HAP-1 (cell line): ENCODE measurements around the gene CRLF3.
"Not testable (repeated sequence)": the region's sequence is repeated elsewhere in the genome, so short reads cannot be mapped to it uniquely, and the experiment has no call there.

ENCODE experiments used
- DNase-seq, 2 experiments: peaks; one replicate each; pipeline ENCODE4 v3.0.0-alpha.2; 2016 to 2020; ENCODE audit warnings: low spot score in 2 of 2
- H3K27me3 ChIP-seq: fragments of 250-450 bp; sonication (Bioruptor Pico); 2 replicates; pipeline ENCODE4 v1.5.1; 2020; ENCODE audit warnings: low read depth, mild to moderate bottlenecking, moderate library complexity
- H3K36me3 ChIP-seq: fragments of 250-450 bp; sonication (Bioruptor Pico); replicated peaks from 2 replicates; pipeline ENCODE4 v1.5.1; 2020; ENCODE audit warnings: mild to moderate bottlenecking
- H3K4me1 ChIP-seq: fragments of 250-450 bp; sonication (Bioruptor Pico); 2 replicates; pipeline ENCODE4 v1.5.1; 2020; ENCODE audit warnings: mild to moderate bottlenecking
- H3K4me3 ChIP-seq: fragments of 250-450 bp; sonication (Bioruptor Pico); 2 replicates; pipeline ENCODE4 v1.5.1; 2020; ENCODE audit warnings: mild to moderate bottlenecking, moderate library complexity
- H3K9me3 ChIP-seq: fragments of 250-450 bp; sonication (Bioruptor Pico); 2 replicates; pipeline ENCODE4 v1.5.1; 2020; ENCODE audit warnings: mild to moderate bottlenecking, moderate library complexity
- in situ Hi-C: fragments of 300-500 bp; cut with MboI; formaldehyde crosslinking; loops from 3 replicates; pipeline ENCODE4 v1.14.3; 2020; ENCODE audit warnings: low sequenced_read_pairs, inconsistent platforms, mixed read lengths

CRLF3 gene

GRCh38 chr17:30824002-30824355 lies 513 bp downstream of the CRLF3 start:
- no peaks in the 10 kb centered on the region for H3K27me3 ChIP-seq
- H3K9me3 ChIP-seq = no peaks in the 10 kb centered on the region
- H3K4me1 ChIP-seq = peaks cover 32% of the 10 kb centered on the region
- H3K4me3 ChIP-seq = peak overlapping the region; percentile 84
- DNase-seq = peak; percentile 57
- in situ Hi-C loops = no loop called here
- H3K36me3 ChIP-seq = 0 out of 2 replicates have a peak, but pooled peaks cover 3% of the 10 kb centered on the region

- peak overlapping the region; percentile 84 for H3K4me3 ChIP-seq
- peaks cover 32% of the 10 kb centered on the region for H3K4me1 ChIP-seq
- in situ Hi-C loops = no loop called here
- no peaks in the 10 kb centered on the region for H3K27me3 ChIP-seq
- DNase-seq = no peak
- H3K9me3 ChIP-seq = no peaks in the 10 kb centered on the region
- H3K36me3 ChIP-seq = 0 out of 2 replicates have a peak, but pooled peaks cover 4% of the 10 kb centered on the region
These were observed 1.1 kb downstream of the CRLF3 start for GRCh38 chr17:30823421-30823820.

GRCh38 chr17:30822919-30823318 lies 1.6 kb downstream of the CRLF3 start:
- Histone ChIP-seq H3K4me1 (peaks cover 32% of the 10 kb centered on the region), H3K4me3 (peak overlapping the region; percentile 84)
- H3K9me3 ChIP-seq, DNase-seq, H3K36me3 ChIP-seq, in situ Hi-C loops, H3K27me3 ChIP-seq: not testable (repeated sequence)

DNA sequence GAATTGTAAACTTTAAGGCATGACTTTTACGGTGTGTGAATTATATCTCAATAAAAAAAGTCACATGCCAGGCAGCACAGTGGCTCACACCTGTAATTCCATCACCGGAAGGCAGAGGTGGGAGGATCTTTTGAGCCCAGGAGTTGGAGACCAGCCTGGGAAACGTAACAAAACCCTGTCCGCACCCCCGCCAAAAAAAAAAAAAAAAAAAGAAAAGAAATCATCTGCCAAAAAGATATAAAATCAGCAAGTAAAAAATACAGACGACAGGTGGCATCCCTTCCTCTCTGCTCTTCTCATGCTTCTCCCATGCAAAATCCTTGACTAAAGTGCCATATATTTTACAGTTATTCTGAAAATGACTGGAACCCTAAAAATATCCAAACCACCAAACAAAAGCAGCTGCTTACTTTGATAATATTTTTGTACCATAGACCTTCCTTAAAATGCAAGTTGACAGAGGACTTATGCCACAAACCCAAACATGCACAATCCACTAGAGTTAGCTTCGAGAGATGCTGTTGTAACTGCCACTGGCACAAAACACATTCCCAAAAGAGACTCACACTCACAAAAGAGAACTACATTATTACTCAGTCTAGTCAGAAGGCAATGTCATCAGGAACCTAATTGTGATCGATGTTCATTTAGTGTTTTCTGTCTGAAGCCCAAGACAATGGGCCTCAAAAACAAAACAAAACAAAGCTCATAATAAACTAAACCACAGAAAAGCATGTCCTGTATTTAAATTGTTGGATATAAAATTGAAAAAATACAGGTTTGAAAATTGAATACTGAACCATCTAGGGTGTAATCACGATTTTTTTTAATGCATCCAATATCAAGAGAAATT lies 2.4 kb downstream of the CRLF3 start:
- H3K27me3 ChIP-seq = no peaks in the 10 kb centered on the region
- 0 out of 2 replicates have a peak, but pooled peaks cover 4% of the 10 kb centered on the region for H3K36me3 ChIP-seq
- peaks cover 32% of the 10 kb centered on the region for H3K4me1 ChIP-seq
- DNase-seq = no peak
- peak overlapping the region; percentile 84; the same call in 1 of the 2 replicates for H3K4me3 ChIP-seq
- in situ Hi-C loops = no loop called here
- H3K9me3 ChIP-seq = no peaks in the 10 kb centered on the region

DNA sequence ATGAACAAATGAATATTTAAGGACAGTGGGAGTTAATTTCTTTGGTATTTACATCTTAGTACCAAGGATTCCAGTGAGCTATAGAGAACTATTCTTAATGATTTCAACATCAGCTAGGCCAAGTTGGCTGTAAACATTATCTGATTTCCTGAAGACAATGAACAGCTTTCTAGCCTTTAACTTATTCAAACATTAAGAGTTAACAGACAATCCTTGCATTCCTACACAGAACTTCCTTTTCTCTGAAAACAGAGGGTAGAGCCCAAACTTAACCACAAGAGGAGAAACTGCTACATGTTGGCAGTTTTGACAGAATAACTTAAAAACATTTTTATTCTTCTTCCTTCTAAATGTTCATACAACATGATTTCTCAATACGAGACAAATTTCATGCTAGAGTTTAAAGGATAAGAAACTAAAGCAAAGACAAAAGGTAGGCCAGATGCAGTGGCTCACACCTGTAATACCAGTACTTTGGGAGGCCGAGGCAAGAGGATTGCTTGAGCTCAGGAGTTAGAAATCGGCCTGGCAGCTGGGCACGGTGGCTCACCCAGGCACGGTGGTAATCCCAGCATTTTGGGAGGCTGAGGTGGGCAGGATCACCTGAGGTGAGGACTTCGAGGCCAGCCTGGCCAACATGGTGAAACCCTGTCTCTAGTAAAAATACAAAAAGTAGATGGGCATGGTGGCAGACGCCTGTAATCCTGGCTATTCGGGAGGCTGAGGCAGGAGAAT lies 4.4 kb downstream of the CRLF3 start:
- no peak for DNase-seq
- H3K4me1 ChIP-seq = peaks cover 29% of the 10 kb centered on the region

DNA sequence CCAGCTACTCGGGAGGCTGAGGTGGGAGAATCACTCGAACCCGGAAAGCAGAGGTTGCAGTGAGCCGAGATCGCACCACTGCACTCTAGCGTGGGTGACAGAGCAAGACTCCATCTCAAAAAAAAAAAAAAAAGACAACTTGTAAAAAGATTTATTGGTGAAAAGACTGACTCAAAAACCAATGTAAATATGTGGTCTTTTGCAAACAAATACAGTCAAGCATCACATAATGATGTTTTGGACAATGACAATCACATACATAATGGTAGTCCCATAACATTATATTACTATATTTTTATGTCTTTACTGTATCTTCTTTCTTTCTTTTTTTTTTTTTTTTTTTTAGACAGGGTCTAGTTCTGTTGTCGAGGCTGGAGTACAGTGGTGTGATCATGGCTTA lies 8.3 kb downstream of the CRLF3 start:
- no peak for DNase-seq
- Histone ChIP-seq H3K4me3 (no peak overlapping the region), H3K27me3 (no peaks in the 10 kb centered on the region), H3K36me3 (peaks cover 4% of the 10 kb centered on the region), H3K9me3 (no peaks in the 10 kb centered on the region), H3K4me1 (peaks cover 8% of the 10 kb centered on the region)
- in situ Hi-C loops = no loop called here

More for the DNA sequence above, 4.4 kb downstream of the CRLF3 start:
- Histone ChIP-seq H3K36me3 (peaks cover 4% of the 10 kb centered on the region; the same call in 1 of the 2 replicates), H3K27me3 (no peaks in the 10 kb centered on the region), H3K9me3 (no peaks in the 10 kb centered on the region), H3K4me3 (no peak overlapping the region)
- in situ Hi-C loops = no loop called here

DNA sequence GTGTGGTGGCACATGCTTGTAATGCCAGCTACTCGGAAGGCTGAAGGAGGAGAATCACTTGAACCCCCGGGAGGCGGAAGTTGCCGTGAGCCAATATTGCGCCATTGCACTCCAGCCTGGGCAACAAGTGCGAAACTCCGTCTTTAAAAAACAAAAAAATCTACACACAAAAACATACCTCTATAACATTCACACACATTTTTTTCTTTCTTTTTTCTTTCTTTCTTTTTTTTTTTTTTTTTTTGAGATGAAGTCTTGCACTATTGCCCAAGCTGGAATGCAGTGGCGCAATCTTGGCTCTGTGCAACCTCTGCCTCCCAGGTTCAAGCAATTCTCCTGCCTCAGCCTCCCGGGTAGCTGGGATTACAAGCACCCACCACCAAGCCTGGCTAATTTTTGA lies 9.6 kb downstream of the CRLF3 start:
- H3K27me3 ChIP-seq, H3K36me3 ChIP-seq, in situ Hi-C loops, H3K4me3 ChIP-seq, H3K4me1 ChIP-seq, DNase-seq, H3K9me3 ChIP-seq: not testable (repeated sequence)

GRCh38 chr17:30814236-30814635 lies 10.3 kb downstream of the CRLF3 start:
- in situ Hi-C loops, H3K9me3 ChIP-seq, DNase-seq, H3K36me3 ChIP-seq, H3K27me3 ChIP-seq, H3K4me3 ChIP-seq, H3K4me1 ChIP-seq: not testable (repeated sequence)

GRCh38 chr17:30812218-30813177 lies 12.0 kb downstream of the CRLF3 start:
- Histone ChIP-seq H3K9me3 (no peaks in the 10 kb centered on the region), H3K27me3 (no peaks in the 10 kb centered on the region), H3K36me3 (no peaks in the 10 kb centered on the region; the same call in none of the 2 replicates), H3K4me3 (no peak overlapping the region), H3K4me1 (peaks cover 6% of the 10 kb centered on the region)
- DNase-seq = no peak
- in situ Hi-C loops = no loop called here

- H3K4me1 ChIP-seq = peaks cover 23% of the 10 kb centered on the region
- no peaks in the 10 kb centered on the region; the same call in 1 of the 2 replicates for H3K36me3 ChIP-seq
- H3K9me3 ChIP-seq = no peaks in the 10 kb centered on the region
- no peak overlapping the region for H3K4me3 ChIP-seq
- in situ Hi-C loops = no loop called here
- no peak for DNase-seq
- no peaks in the 10 kb centered on the region for H3K27me3 ChIP-seq
These were observed 14.6 kb downstream of the CRLF3 start for GRCh38 chr17:30809867-30810266.

DNA sequence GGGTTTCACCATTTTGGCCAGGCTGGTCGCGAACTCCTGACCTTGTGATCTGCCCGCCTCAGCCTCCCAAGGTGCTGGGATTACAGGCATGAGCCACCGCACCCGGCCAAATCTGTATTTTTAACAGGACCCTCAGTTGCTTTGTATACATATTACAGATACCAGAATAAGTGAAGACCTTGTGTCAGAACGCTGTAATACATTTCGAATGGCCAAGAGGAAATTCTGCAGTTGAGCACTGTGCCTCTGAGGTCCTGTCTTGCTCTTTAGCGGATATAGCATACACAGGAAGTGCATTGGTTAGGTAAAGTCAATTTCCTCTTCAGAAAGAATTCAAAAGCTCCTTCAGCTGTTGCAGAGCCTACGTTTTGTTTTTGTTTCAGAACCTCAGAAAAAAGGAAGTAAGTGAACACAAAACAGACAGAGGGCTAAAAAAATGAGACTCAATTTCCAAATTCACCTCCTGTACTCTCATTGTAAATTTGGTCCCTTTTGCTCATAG lies 15.7 kb downstream of the CRLF3 start:
- DNase-seq = no peak
- in situ Hi-C loops = no loop called here
- no peaks in the 10 kb centered on the region for H3K9me3 ChIP-seq
- peaks cover 23% of the 10 kb centered on the region for H3K4me1 ChIP-seq
- H3K27me3 ChIP-seq = no peaks in the 10 kb centered on the region
- no peak overlapping the region for H3K4me3 ChIP-seq
- peaks cover 3% of the 10 kb centered on the region; the same call in 1 of the 2 replicates for H3K36me3 ChIP-seq

DNA sequence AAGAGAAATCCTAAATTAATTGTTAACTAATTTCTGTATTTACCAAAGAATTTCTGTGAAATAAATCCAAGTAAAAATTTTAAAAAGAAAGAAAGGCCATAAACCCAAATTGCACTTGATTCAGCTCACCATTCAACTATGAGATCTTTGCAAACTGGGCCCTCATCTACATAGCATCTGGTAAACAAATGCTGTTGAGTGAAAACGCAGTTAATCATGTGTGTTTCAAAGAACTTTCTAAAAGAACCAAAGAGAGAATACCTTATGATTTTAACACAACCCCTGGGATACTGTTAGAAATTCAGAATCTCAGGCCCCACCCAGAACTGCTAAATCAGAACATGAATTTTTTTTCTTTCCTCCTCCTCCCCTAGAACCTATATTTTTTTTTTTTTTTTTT lies 16.6 kb downstream of the CRLF3 start:
- Histone ChIP-seq H3K36me3 (peaks cover 10% of the 10 kb centered on the region), H3K4me1 (peaks cover 23% of the 10 kb centered on the region), H3K9me3 (no peaks in the 10 kb centered on the region), H3K4me3 (no peak overlapping the region), H3K27me3 (no peaks in the 10 kb centered on the region)
- in situ Hi-C loops = no loop called here
- DNase-seq = no peak

DNA sequence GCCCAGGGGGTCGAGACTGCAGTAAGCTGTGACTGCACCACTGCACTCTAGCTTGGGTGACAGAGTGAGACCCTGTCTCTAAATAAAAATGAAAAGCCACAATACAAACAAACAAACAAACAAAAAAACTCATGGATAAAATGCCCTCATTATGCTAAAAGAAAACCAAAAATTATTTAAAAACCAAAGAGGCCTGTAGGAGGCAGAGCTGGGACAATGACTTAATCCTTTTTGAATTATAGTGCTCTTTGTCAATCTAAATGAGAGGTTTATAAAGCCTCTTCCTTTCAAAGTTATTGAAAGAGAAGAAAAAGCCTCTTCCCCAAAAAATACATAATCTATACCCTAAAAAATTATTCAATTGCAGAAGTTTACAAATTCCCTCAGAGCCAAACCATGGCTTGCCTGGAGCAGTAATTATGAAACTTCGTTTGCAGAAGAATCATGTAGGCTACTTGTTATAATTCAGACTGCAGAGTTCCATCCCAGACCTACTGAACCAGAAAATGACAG lies 18.5 kb downstream of the CRLF3 start:
- Histone ChIP-seq H3K4me3 (no peak overlapping the region), H3K27me3 (no peaks in the 10 kb centered on the region), H3K9me3 (no peaks in the 10 kb centered on the region), H3K4me1 (peaks cover 23% of the 10 kb centered on the region), H3K36me3 (peaks cover 29% of the 10 kb centered on the region)
- DNase-seq = peak; percentile 35 to 73
- in situ Hi-C loops = no loop called here
